ENCODE data around the gene ZNF341. TPM values are rescaled to one million over a fixed set of nuclear protein-coding genes. Genes with fewer than 3 reads are reported as not detected.

ZNF341 gene
- total and polyA plus RNA-seq, 9 of the 15 experiments (the other 6 are each of a cell fraction or from before 2014, with no cell fraction given) = 0.08 to 2.6 (median 1.0) TPM

DNA sequence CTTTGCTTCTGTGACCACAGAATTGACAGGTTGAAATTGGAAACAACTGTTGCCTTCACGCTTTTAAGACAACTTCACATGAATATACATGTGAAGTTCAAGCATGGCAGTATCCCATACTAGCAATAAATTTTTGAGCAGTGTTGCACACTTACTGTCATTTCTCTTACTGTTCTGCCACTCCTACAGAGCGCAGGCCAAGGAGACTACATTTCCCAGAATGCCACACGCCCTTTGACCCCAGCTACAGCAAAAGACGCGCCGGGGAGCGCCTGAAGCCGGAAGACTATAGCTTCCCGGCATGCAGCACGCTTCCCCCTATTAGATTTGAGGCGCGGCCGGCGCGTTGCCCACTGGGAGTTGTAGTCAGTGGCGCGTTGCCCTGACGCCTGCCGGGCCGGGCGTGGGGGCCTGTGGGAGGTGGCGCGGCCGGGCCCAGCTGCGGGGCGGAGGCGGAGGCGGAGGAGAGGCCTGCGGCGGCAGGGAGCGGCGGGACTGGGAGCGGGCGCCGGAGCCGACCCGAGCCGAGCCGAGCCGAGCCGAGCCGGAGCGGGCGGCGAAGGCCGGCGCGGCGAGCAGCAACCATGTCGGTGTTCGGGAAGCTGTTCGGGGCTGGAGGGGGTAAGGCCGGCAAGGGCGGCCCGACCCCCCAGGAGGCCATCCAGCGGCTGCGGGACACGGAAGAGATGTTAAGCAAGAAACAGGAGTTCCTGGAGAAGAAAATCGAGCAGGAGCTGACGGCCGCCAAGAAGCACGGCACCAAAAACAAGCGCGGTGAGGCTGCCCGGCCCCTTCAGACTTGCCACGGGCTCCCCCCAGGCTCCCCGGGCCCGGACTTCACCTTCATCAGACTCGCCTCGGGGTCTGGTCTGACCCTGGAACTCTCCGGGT is 79.3 kb downstream of the ZNF341 start, which contains the start of gene CHMP4B (continued):
- no peak for TF ChIP-seq ZNF277 (CRISPR knock-in tag; IDR thresholded peaks at IDR 0.05; ENCODE audit: borderline replicate concordance)
- TF ChIP-seq KLF1 (tag; IDR thresholded peaks at IDR 0.05) = peak; percentile 76; the same call in 1 of the 2 replicates
- TF ChIP-seq IFI16 (CRISPR knock-in tag; IDR thresholded peaks at IDR 0.05) = no peak
- TF ChIP-seq SREBF1 (IDR thresholded peaks at IDR 0.05; ENCODE audit: borderline replicate concordance, low read depth, low read length) = peak; percentile 94
- TF ChIP-seq ZNF12 (CRISPR knock-in tag; IDR thresholded peaks at IDR 0.05) = no peak
- TF ChIP-seq ZNF282 (CRISPR knock-in tag; IDR thresholded peaks at IDR 0.05) = no peak
- TF ChIP-seq ZNF77 (CRISPR knock-in tag; IDR thresholded peaks at IDR 0.05) = no peak
- peak; percentile 73; the same call in 1 of the 2 replicates for TF ChIP-seq RB1 (IDR thresholded peaks at IDR 0.05; ENCODE audit: low read depth)
- no peak for TF ChIP-seq LCOR (CRISPR knock-in tag; IDR thresholded peaks at IDR 0.05)
- TF ChIP-seq ZKSCAN8 (CRISPR knock-in tag; IDR thresholded peaks at IDR 0.05) = no peak
- no peak for TF ChIP-seq ZFP1 (CRISPR knock-in tag; IDR thresholded peaks at IDR 0.05)
- no peak for TF ChIP-seq ZNF41 (CRISPR knock-in tag; conservative IDR thresholded peaks at IDR 0.05)
- TF ChIP-seq, protein P1, sequence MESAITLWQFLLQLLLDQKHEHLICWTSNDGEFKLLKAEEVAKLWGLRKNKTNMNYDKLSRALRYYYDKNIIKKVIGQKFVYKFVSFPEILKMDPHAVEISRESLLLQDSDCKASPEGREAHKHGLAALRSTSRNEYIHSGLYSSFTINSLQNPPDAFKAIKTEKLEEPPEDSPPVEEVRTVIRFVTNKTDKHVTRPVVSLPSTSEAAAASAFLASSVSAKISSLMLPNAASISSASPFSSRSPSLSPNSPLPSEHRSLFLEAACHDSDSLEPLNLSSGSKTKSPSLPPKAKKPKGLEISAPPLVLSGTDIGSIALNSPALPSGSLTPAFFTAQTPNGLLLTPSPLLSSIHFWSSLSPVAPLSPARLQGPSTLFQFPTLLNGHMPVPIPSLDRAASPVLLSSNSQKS (CRISPR knock-in tag; IDR thresholded peaks at IDR 0.05) = no peak
- TF ChIP-seq, protein P2, sequence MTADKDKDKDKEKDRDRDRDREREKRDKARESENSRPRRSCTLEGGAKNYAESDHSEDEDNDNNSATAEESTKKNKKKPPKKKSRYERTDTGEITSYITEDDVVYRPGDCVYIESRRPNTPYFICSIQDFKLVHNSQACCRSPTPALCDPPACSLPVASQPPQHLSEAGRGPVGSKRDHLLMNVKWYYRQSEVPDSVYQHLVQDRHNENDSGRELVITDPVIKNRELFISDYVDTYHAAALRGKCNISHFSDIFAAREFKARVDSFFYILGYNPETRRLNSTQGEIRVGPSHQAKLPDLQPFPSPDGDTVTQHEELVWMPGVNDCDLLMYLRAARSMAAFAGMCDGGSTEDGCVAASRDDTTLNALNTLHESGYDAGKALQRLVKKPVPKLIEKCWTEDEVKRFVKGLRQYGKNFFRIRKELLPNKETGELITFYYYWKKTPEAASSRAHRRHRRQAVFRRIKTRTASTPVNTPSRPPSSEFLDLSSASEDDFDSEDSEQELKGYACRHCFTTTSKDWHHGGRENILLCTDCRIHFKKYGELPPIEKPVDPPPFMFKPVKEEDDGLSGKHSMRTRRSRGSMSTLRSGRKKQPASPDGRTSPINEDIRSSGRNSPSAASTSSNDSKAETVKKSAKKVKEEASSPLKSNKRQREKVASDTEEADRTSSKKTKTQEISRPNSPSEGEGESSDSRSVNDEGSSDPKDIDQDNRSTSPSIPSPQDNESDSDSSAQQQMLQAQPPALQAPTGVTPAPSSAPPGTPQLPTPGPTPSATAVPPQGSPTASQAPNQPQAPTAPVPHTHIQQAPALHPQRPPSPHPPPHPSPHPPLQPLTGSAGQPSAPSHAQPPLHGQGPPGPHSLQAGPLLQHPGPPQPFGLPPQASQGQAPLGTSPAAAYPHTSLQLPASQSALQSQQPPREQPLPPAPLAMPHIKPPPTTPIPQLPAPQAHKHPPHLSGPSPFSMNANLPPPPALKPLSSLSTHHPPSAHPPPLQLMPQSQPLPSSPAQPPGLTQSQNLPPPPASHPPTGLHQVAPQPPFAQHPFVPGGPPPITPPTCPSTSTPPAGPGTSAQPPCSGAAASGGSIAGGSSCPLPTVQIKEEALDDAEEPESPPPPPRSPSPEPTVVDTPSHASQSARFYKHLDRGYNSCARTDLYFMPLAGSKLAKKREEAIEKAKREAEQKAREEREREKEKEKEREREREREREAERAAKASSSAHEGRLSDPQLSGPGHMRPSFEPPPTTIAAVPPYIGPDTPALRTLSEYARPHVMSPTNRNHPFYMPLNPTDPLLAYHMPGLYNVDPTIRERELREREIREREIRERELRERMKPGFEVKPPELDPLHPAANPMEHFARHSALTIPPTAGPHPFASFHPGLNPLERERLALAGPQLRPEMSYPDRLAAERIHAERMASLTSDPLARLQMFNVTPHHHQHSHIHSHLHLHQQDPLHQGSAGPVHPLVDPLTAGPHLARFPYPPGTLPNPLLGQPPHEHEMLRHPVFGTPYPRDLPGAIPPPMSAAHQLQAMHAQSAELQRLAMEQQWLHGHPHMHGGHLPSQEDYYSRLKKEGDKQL (CRISPR knock-in tag; IDR thresholded peaks at IDR 0.05; ENCODE audit: borderline replicate concordance) = no peak
- TF ChIP-seq ARNT (IDR thresholded peaks at IDR 0.05) = no peak

All from K562 (cell line).